AG09309 (cell line): ENCODE measurements around the gene PDE1A.

Experiments
- DNase-seq: peaks from one replicate; pipeline ENCODE4 v3.0.0-alpha.2; 2010; ENCODE audit warnings: low read depth
- H3K4me3 ChIP-seq: 2 replicates; pipeline ENCODE4 v1.5.1; 2011; ENCODE audit warnings: mild to moderate bottlenecking, low read depth, low read length, moderate library complexity; ENCODE audit not compliant: control insufficient read depth
- TF ChIP-seq, protein P1 (sequence below): IDR thresholded peaks from 2 replicates; pipeline ENCODE4 v1.5.1; 2011; ENCODE audit warnings: mild to moderate bottlenecking, low read depth, low read length, inconsistent platforms; ENCODE audit not compliant: insufficient read depth, control insufficient read depth; ENCODE audit errors: missing control alignments

Gene PDE1A

DNA sequence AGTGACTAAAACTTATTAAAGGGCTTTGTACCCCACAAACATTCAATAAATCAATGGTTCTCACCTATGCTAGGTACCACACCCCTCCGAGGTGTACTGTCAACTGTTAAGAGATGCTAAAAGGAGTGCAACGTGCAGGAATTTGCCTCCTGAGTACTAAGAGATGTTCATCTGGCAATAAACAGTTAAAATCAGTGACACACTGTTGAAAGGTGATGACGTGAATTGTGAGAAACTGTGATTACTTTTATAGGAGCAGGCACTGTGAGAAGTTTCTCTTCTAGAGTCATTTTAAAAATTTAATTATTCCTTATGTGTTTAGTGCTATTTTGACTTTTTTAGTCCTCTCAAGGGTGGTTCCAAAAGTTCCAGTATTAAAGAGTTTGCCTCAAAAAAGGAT is 61.0 kb downstream of the PDE1A start:
- DNase-seq: no peak
- H3K4me3 ChIP-seq: no peak overlapping the region
- TF ChIP-seq, protein P1, sequence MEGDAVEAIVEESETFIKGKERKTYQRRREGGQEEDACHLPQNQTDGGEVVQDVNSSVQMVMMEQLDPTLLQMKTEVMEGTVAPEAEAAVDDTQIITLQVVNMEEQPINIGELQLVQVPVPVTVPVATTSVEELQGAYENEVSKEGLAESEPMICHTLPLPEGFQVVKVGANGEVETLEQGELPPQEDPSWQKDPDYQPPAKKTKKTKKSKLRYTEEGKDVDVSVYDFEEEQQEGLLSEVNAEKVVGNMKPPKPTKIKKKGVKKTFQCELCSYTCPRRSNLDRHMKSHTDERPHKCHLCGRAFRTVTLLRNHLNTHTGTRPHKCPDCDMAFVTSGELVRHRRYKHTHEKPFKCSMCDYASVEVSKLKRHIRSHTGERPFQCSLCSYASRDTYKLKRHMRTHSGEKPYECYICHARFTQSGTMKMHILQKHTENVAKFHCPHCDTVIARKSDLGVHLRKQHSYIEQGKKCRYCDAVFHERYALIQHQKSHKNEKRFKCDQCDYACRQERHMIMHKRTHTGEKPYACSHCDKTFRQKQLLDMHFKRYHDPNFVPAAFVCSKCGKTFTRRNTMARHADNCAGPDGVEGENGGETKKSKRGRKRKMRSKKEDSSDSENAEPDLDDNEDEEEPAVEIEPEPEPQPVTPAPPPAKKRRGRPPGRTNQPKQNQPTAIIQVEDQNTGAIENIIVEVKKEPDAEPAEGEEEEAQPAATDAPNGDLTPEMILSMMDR: no peak

DNA sequence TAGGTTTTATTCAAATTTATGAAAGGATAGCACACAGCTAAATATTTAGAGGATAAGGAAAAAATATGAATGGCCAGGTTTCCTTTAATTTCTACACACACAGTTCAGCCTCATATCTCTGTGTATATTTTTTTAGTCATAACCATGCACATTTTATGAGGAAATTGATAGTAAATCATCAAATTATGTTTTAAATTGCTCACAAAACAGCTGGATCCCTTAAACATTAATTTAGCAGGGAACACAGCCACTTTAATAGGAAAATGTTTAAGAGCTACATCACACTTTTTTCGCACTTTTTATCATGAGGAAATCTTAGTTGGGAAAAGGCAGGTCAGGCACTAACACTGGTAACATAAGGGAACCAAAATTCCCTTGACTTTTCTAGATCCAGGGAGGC is 65.4 kb downstream of the PDE1A start:
- no peak overlapping the region for H3K4me3 ChIP-seq
- DNase-seq: no peak
- TF ChIP-seq, protein P1: no peak

DNA sequence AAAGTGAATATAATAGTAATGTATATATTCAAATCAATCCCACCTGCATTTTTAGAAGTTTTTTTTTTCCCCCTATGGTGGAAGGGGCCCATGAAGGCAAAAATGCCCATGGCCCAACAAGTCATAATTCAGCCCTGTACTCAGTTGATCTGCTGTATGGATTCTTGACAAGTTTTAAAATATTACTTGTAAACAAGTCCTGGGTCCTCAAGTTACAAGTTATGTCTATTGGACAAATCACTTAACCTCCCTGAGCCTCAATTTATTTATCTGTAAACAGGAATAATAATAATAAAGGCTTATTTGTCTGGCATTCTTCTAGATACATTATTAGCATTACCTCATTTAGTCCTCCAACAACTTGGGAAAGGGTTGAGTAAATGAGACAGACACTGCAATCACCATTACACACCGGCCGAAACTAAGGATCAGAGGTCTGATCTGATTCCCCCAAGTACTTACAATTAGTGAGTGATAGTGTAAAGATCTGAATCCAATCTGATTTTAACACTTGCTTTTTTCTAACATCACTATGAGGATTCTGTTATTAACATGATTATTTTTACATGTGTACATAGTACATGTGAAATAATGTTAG is 66.1 kb downstream of the PDE1A start:
- TF ChIP-seq, protein P1: no peak
- no peak overlapping the region for H3K4me3 ChIP-seq
- DNase-seq: no peak

DNA sequence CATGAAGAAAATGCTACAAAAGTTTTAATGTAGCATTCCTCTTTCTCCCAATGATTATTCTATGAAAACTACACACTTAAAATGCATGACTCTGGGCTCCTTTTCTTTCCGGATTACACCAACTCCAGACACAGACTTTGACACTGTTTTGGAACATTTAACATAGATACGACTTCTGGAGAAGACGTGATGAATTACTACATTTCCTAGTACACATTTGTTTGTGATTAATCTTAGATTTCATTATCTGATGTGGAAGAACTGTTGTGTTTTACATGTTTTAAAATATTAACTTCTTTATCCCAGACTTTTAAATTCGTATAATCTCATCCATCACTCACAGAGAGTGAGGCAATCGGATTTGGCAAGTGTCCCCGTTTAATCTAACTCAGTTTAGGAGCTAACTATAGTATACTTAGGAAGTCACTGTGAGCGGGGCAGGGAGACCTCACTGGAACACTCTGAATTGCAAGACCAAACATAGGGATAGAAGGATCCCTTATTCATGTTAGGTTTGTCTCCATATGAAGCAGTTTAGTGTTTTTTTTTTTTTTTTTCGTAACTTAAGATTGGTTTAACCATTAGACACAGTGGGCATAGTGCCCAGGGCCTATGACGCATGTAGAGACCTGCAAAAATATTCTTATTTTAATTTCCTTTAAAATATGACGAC is 66.7 kb downstream of the PDE1A start:
- DNase-seq: no peak
- no peak overlapping the region for H3K4me3 ChIP-seq
- TF ChIP-seq, protein P1: no peak

DNA sequence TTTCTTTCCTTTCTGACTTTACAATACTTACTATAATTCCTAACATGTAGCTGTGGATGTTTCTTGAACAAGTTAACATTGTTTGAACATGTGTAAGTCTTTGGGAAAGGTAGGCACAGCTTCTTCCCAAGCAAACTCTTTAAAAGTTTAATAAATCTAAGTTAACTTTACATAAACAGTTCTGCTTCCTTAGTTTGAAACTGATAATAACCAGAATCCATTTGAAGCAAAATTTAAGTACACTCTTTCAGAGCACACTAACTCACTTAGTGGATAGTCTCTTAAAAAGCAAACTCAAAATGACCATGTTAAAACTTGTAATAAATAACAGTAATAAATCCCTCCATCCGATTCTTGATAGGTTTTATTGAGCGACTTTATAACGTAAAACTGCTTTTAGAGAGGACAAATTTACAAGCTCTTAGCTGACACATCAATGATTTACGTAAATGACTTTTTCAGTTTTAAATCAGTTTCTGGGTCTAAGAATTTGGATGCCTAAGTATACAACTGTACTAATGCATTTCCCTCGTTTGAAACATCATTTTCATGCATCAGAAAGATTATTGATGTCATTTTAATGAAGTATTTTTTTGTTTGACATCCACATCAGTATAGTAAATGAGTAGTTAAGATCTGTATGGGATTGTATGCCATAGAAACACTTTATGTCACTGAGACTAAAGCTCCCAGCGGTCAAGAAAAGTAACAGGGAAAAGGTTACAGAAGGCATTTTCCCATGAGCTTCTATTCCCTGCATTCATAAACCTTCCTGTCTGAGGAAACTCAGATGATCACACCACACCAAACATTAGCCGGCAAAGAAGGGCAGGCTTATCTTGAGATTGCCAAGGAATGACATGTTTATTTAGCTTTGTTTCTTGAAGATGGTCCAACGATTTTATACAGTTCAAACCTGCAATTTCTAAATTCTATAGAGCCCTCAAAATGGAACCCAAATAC is 67.5 kb downstream of the PDE1A start:
- H3K4me3 ChIP-seq: no peak overlapping the region
- TF ChIP-seq, protein P1: no peak

DNA sequence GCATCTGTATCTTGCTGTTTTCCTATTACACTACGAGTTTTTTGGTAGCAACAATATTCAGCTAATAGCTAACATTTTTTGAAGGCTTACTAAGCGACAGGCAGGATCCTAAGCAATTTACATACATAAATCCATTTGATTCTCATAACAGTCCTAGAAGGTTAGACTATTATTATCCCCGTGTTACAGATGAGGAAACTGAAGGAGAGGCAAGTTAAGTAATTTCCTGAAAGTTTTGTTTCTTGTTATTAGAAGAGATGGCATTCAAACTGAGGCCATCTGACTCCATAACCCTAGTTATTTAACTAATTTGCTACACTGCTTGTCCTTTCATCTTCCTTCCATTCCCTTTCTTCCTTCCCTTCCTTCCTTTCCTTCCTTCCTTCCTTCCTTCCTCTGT is 68.2 kb downstream of the PDE1A start:
- TF ChIP-seq, protein P1: no peak
- no peak overlapping the region for H3K4me3 ChIP-seq
- no peak for DNase-seq

More for the DNA sequence above, 67.5 kb downstream of the PDE1A start:
- no peak for DNase-seq
